ENCODE data around the gene RCOR3.
A peak's percentile ranks its signal among the peaks of the same experiment; 100 is the strongest.
"Not testable (repeated sequence)": the region's sequence is repeated elsewhere in the genome, so short reads cannot be mapped to it uniquely, and the experiment has no call there.

Gene RCOR3

GRCh38 chr1:211318576-211319280 is 59.6 kb downstream of the RCOR3 start:
- in situ Hi-C loops (cut with MboI; ENCODE audit: low pct_unique_long_range_greater_than_20kb, low sequenced_read_pairs, unreplicated experiment), result no loop called here
- DNase-seq (ENCODE audit: low spot score), result no peak
- no peak for TF ChIP-seq CTCF (IDR thresholded peaks at IDR 0.05; ENCODE audit: extremely low read depth, insufficient read depth, missing control alignments)

GRCh38 chr1:211319892-211320291 is 60.7 kb downstream of the RCOR3 start:
- in situ Hi-C loops (cut with MboI; ENCODE audit: low pct_unique_long_range_greater_than_20kb, low sequenced_read_pairs, unreplicated experiment), result no loop called here
- no peak for TF ChIP-seq CTCF (IDR thresholded peaks at IDR 0.05; ENCODE audit: extremely low read depth, insufficient read depth, missing control alignments)
- no peak for DNase-seq (ENCODE audit: low spot score)

GRCh38 chr1:211320980-211321379 is 61.8 kb downstream of the RCOR3 start:
- TF ChIP-seq CTCF (IDR thresholded peaks at IDR 0.05; ENCODE audit: extremely low read depth, insufficient read depth, missing control alignments), result no peak
- in situ Hi-C loops (cut with MboI; ENCODE audit: low pct_unique_long_range_greater_than_20kb, low sequenced_read_pairs, unreplicated experiment), result no loop called here
- no peak for DNase-seq (ENCODE audit: low spot score)

- DNase-seq (ENCODE audit: low spot score); in situ Hi-C loops (cut with MboI; ENCODE audit: low pct_unique_long_range_greater_than_20kb, low sequenced_read_pairs, unreplicated experiment): not testable (repeated sequence)
These were observed 62.5 kb downstream of the RCOR3 start for GRCh38 chr1:211321646-211322045.

- in situ Hi-C loops (cut with MboI; ENCODE audit: low pct_unique_long_range_greater_than_20kb, low sequenced_read_pairs, unreplicated experiment), result no loop called here
- peak; percentile 90 for TF ChIP-seq CTCF (IDR thresholded peaks at IDR 0.05; ENCODE audit: extremely low read depth, insufficient read depth, missing control alignments)
- peak; percentile 74 for DNase-seq (ENCODE audit: low spot score)
These were observed 64.2 kb downstream of the RCOR3 start for GRCh38 chr1:211323156-211324063.

- in situ Hi-C loops (cut with MboI; ENCODE audit: low pct_unique_long_range_greater_than_20kb, low sequenced_read_pairs, unreplicated experiment), result loop anchor here (25.0 kb wide), 1 partner anchor 337 kb away; no protein-coding TSS in a partner anchor
- DNase-seq (ENCODE audit: low spot score), result no peak
- TF ChIP-seq CTCF (IDR thresholded peaks at IDR 0.05; ENCODE audit: extremely low read depth, insufficient read depth, missing control alignments), result no peak
These were observed 66.0 kb downstream of the RCOR3 start for GRCh38 chr1:211324992-211325775.
